Occipital lobe (tissue), 2 donors: ENCODE data around the gene VPS13C. TPM values are rescaled to one million over a fixed set of nuclear protein-coding genes. Genes with fewer than 3 reads are reported as not detected.

Source experiments
- DNase-seq: peaks from one replicate; lab custom pipeline; 2025; lab: John Stamatoyannopoulos, UW
- total RNA-seq: library from RNA; depleted of rRNA; stranded (reverse); fragments of >200 nt; gene quantifications from one replicate; pipeline ENCODE4 v1.2.3, GENCODE V29; 2014

Gene VPS13C
- total RNA-seq, 1 donor from 2014 or later = 142 TPM

DNA sequence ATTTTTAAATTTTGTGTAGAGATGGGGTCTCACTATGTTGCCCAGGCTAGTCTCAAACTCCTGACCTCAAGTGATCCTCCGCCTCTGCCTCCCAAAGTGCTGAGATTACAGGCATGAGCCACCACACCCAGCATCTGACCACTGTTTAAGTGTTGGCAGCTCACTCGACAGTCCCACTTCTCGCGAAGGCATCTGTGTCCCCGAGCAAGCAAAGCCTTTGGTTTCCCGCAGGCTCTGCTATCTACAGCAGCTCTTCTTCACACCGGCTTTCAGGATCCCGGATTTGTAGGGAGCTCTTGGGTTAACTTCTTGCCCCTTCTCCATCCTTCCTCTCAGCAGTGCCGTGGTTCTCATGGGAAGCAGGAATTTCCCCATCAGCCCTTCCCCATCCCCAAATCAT lies 240.9 kb downstream of the VPS13C start:
- DNase-seq = no peak

DNA sequence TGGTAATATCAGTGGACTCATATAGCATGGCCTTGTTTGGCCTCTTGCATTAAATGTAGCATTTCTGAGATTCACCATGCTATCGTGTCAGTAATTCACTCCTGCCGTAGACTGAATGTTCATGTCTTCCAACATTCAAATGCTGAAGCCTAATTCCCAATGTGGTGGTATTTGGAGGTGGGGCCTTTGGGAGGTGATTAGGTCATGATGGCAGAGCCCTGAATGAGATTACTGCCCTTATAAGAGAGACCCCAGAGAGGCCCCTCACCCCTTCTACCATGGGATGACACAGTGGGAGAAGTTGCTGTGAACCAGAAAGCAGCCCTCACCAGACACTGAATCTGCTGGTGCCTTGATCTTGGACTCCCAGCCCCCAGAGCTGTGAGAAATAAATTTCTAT lies 241.4 kb downstream of the VPS13C start:
- no peak for DNase-seq

DNA sequence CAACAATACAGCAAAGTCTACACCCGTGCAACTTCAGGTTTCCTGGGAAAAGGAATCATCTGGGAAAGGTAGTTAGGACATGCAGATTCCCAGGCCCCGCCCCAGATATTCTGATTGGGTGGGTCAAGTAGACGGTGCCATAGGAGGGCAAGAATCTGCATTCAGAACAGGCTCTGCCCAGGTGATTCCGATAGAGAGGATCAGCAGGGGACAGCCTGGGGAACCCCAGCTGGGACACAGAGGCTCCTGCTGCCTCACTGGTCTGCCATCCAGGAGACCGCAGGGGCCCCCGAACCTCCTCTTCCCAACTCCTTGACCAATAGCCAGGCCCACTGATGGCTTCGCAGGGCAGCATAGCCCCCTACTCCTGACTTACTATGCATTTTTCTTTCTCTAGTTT lies 243.4 kb downstream of the VPS13C start:
- DNase-seq = no peak

DNA sequence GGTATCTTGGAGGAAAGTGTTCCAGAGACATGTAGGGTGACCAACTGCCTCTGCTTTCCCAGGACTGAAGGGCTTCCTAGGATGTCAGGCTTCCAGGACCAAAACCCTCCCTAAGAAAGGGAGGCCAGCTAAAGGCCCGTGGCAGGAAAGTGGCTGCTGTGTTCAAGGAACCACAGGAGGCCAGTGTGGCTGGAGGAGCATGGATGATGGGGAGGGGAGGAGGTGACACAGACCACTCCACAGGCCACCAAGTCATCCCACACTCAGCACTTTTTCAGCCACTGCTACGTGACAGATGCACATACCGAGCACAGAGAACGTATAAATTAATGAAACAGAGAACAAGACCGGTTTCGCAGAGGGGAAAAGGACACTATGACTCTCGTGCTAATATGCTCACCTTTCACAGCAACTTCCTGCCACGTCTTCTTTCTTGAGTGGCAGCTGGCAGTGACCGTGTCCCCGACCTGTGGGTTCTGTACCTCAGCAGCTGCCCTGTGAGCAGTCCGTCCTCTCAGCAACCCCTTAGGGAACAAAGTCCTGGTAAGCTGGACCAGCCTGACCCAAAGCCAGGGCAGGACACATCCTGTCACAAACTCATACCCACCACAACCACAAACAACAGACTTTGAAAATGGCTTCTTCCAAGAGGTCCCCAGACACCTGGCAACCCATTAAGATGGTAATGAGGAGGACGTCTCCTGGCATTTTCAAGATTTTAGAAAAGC lies 244.7 kb downstream of the VPS13C start:
- DNase-seq = no peak

DNA sequence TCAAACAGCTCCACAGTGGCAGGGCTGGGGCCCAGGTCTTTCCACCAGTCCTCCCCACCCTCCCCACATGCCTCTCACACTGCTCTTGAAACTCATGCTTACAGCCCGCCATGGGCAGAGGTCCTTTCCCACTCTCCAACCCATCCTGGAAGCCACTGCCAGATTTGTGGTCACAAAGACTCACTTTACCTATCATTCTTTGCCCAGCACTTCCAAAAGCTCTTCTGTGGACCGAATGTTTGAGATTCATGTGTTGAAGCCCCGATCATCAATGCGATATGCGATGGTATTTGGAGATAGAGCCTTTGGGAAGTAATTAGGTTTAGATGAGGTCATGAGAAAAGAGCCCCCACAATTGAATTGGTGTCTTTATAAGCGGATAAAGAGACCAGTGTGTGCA lies 247.8 kb downstream of the VPS13C start:
- no peak for DNase-seq

DNA sequence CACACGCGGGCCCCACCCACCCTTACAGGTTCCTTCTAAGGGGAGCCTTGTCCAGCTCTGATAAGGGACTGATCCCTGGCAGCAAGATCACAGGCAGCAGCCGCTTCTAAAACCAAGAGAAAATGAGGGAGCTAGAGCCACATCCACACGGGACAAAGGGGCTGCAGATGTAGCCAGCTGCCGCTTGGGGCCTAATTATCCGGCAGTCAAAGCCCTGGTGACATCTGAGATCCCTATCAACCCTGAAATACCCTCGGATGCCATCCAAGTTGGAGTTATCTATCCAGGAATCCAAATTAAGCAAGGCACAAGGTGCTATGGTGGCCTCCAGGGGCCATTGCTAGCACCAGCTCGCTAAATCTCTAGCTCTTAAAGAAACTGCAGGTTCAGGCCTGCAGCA lies 248.3 kb downstream of the VPS13C start:
- no peak for DNase-seq

DNA sequence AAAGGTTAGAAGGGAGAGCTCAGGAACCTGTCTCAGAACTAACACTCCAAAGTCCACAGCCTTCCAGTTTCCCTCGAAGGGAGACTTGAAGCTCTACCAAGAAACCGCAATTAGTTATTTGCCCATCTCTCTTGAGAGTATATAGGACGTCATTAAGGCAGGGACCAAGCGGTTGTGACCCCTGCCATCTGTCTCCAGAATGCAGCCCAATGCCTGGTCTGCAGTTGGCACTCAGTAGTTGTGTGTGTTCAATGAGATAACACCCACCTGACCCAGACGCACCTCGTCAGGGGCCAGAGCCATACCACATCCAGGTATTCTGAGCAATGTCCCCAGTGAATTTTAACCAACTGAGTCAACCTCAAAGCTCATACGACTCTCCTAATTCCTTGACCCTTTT lies 251.0 kb downstream of the VPS13C start:
- no peak for DNase-seq

DNA sequence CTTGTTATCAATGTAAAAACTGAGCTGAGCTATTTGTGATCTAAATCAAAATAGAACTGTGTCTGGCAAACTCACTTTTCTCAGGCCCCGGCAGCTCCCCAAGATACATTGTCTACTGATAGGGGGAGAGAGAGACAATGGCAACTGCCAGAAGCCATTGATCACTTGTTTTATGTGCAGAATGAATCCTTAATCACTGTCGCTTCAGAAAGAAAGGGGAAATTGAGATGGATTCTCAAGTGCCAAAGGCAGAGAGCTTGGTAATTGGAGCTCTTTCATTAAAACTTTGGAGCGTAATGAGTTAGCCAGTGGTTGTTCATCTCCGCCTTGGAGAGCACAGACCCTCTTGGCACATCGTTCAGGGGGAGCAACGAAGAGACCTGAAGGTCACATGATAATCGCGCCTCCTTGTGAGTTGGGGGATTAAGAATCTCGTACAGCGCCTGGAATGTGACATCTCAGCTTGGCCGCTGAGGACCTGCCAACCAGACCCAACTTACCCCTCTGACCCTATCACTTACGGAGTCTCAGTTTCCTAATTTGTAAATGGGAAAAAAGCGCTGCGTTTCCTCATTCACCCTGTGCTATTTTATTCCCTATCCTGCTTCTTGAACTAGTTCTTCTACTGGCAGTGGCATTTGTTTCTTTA lies 252.8 kb downstream of the VPS13C start:
- DNase-seq = no peak

Other genes starting within 250 kb of the VPS13C start
- 0.16 TPM for gene C2CD4A, start 6.5 kb upstream of the VPS13C start, total RNA-seq
- 0.94 TPM for gene C2CD4B, start 104.8 kb upstream of the VPS13C start, total RNA-seq